Activated CD8-positive, alpha-beta T cell treated with anti-CD3 and anti-CD28 coated beads, Interleukin-2, amount 10 ng/mL, durations not matched to agents 7 days and 5 days (primary cell): ENCODE data around the gene DCN. TPM values are rescaled to one million over a fixed set of nuclear protein-coding genes. Genes with fewer than 3 reads are reported as not detected.

Source experiments
- ATAC-seq: fragments of 150-1000 bp; cut with Tn5 transposase; one replicate; pipeline ENCODE4 v1.10.0; 2021; ENCODE audit warnings: moderate library complexity
- CTCF ChIA-PET: fragments of 350-600 bp; sonication (Branson Sonifier 250); formaldehyde crosslinking; loops from one replicate; lab custom pipeline; 2021; ENCODE audit warnings: antibody characterized with exemption; lab: Charles Lee
- POLR2A ChIA-PET: fragments of 350-600 bp; sonication (Branson Sonifier 250); formaldehyde crosslinking; loops from one replicate; lab custom pipeline; 2021; ENCODE audit warnings: antibody characterized with exemption; lab: Charles Lee
- DNase-seq: peaks from one replicate; pipeline ENCODE4 v3.0.0-alpha.2; 2020
- H3K27ac Mint-ChIP-seq: one replicate; pipeline ENCODE4 v1.8.0; 2021; ENCODE audit warnings: mild to moderate bottlenecking, mixed read lengths
- H3K27me3 Mint-ChIP-seq: one replicate; pipeline ENCODE4 v1.8.0; 2021; ENCODE audit warnings: low read depth, mixed read lengths
- H3K36me3 Mint-ChIP-seq: one replicate; pipeline ENCODE4 v1.8.0; 2021; ENCODE audit warnings: low read depth, mixed read lengths
- H3K4me1 Mint-ChIP-seq: one replicate; pipeline ENCODE4 v1.8.0; 2021; ENCODE audit warnings: low read depth, mixed read lengths
- H3K4me3 Mint-ChIP-seq: one replicate; pipeline ENCODE4 v1.8.0; 2021; ENCODE audit warnings: mild to moderate bottlenecking, mixed read lengths
- H3K9me3 Mint-ChIP-seq: one replicate; pipeline ENCODE4 v1.8.0; 2022; ENCODE audit warnings: mixed read lengths; ENCODE audit not compliant: insufficient read depth
- total RNA-seq, 2 experiments: library from RNA; stranded (reverse); gene quantifications; one replicate each; pipeline ENCODE4 v1.2.3, GENCODE V29; 2021

Gene DCN
- total RNA-seq, 2 experiments from 2014 or later = not detected

DNA sequence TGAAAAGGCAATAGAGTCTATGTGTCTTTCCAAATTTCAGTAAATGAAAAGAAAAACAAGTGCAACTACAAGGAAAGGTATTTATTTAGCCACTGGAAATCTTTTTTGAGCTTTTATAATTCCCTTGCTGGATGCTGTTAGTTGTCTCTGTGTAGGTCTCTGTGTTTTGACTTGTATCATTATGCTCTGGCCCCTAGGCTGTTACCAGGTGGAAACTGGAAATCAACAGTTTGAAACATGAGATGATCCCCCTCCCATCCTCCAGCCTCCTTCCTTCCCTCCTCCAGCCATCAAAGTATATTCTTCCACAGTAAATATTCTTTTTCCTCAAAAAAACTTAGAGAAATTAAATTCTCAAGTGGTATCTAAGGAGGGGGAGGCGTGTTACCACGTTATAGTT is 934 bp upstream of the DCN start:
- ChIA-PET CTCF (no interaction called here), POLR2A (no interaction called here)
- Mint-ChIP-seq H3K4me3 (no peak overlapping the region), H3K36me3 (no peaks in the 10 kb centered on the region), H3K4me1 (no peaks in the 10 kb centered on the region), H3K27me3 (no peaks in the 10 kb centered on the region), H3K27ac (no peak overlapping the region), H3K9me3 (no peaks in the 10 kb centered on the region)
- ATAC-seq (no peak), DNase-seq (no peak)

DNA sequence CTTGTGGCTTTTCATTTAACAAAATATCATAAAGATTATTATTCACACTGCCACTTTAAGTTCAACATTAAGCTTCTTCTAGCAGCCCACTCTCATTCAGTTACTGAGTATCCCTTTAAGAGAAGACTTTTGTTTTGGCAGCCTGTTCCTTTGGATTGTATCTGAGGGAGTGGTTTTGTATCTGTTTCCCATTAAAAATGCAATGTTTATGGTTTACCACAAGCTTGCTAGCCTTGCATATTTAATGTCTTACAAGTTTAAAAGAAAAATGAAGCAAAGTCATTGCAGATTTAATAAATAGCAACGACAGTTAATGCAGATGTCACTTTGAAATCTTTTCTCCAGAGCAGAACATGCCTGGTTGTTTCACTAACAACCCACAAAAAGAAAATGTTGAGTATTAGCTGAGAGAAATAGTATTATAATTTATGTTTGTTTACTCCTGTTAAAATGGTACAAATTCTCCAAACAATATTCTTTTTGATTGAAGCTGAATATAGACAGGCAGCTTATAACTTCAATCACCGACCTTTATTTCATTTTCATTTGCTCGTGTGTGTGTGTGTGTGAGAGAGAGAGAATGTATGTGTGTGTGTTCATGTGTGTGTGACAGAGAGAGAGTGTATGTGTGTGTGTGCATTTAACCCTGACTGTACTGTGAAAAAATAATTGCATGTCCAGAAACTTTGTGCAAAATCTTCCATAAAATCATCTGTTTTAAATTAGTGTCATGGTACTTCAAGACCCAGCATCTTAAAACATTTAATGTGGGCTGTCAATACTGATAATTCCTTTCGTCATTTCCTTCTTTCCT is 1.8 kb downstream of the DCN start:
- CTCF ChIA-PET = no interaction called here
- ATAC-seq (no peak), DNase-seq (no peak)
- Mint-ChIP-seq H3K36me3 (no peaks in the 10 kb centered on the region), H3K4me3 (no peak overlapping the region), H3K9me3 (no peaks in the 10 kb centered on the region), H3K27me3 (no peaks in the 10 kb centered on the region), H3K4me1 (no peaks in the 10 kb centered on the region), H3K27ac (no peak overlapping the region)
- POLR2A ChIA-PET = no interaction called here

- Mint-ChIP-seq H3K4me3 (no peak overlapping the region), H3K36me3 (no peaks in the 10 kb centered on the region), H3K27me3 (no peaks in the 10 kb centered on the region), H3K9me3 (no peaks in the 10 kb centered on the region), H3K27ac (no peak overlapping the region), H3K4me1 (no peaks in the 10 kb centered on the region)
- no peak for DNase-seq
- CTCF ChIA-PET = no interaction called here
- no peak for ATAC-seq
- POLR2A ChIA-PET = no interaction called here
These were observed 2.6 kb downstream of the DCN start for GRCh38 chr12:91179966-91180561.

- no peaks in the 10 kb centered on the region for H3K36me3 Mint-ChIP-seq
- ChIA-PET POLR2A (no interaction called here), CTCF (no interaction called here)
- ATAC-seq (no peak), DNase-seq (no peak)
- H3K27me3 Mint-ChIP-seq = no peaks in the 10 kb centered on the region
- no peak overlapping the region for H3K4me3 Mint-ChIP-seq
- no peaks in the 10 kb centered on the region for H3K4me1 Mint-ChIP-seq
- H3K27ac Mint-ChIP-seq = no peak overlapping the region
- no peaks in the 10 kb centered on the region for H3K9me3 Mint-ChIP-seq
These were observed 3.3 kb downstream of the DCN start for GRCh38 chr12:91179315-91179714.

DNA sequence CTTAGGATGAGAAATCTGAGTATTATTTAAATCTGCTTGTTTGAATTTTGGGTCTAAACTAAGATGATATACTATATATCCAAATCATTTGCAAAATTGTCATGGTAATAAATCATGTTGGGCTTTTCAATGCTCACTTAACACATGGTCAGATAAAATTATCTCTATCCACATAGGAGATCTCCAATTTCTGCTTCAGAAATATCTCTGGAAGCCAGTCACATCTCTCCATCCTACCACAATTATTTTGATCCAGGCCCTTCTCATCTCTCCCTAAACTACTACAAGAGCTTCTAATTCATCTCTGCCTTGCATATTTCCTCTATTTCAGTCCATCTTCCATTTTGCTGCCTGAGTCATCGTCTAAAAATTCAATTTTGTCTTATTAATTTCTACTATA is 3.8 kb downstream of the DCN start:
- DNase-seq = no peak
- H3K27ac Mint-ChIP-seq = no peak overlapping the region
- no peak for ATAC-seq
- H3K27me3 Mint-ChIP-seq = no peaks in the 10 kb centered on the region
- POLR2A ChIA-PET = no interaction called here
- H3K9me3 Mint-ChIP-seq = no peaks in the 10 kb centered on the region
- H3K36me3 Mint-ChIP-seq = no peaks in the 10 kb centered on the region
- no peak overlapping the region for H3K4me3 Mint-ChIP-seq
- H3K4me1 Mint-ChIP-seq = no peaks in the 10 kb centered on the region
- CTCF ChIA-PET = no interaction called here

DNA sequence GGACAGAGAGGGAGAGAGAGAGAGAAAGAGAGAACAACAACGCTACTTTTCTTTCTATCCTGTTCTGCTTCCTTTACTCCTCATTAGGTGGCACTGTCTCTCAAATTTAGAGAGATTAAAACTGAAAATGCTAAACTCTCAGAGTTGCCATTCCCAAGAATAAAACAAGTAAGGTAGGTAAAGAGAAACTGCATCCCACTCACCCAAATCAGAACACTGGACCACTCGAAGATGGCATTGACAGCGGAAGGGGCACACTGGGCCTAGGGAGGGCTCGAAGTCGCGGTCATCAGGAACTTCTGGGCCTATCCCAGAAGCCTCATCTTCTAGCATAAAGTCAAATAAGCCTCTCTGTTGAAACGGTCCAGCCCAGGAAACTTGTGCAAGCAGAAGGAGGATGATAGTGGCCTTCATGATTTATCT is 4.5 kb downstream of the DCN start:
- POLR2A ChIA-PET = no interaction called here
- no peaks in the 10 kb centered on the region for H3K4me1 Mint-ChIP-seq
- H3K4me3 Mint-ChIP-seq = no peak overlapping the region
- H3K36me3 Mint-ChIP-seq = no peaks in the 10 kb centered on the region
- ATAC-seq = no peak
- DNase-seq = no peak
- H3K27ac Mint-ChIP-seq = no peak overlapping the region
- no peaks in the 10 kb centered on the region for H3K27me3 Mint-ChIP-seq
- CTCF ChIA-PET = interaction anchor here (1.0 kb wide), 1 partner anchor 68 kb away, joined by 3 read pairs; no protein-coding TSS in a partner anchor
- no peaks in the 10 kb centered on the region for H3K9me3 Mint-ChIP-seq

- H3K36me3 Mint-ChIP-seq = no peaks in the 10 kb centered on the region
- CTCF ChIA-PET = interaction anchor here (1.0 to 1.4 kb wide), 2 partner anchors 67 to 69 kb away, joined by 3 to 5 read pairs; no protein-coding TSS in a partner anchor
- no peaks in the 10 kb centered on the region for H3K4me1 Mint-ChIP-seq
- no peak overlapping the region for H3K27ac Mint-ChIP-seq
- no peaks in the 10 kb centered on the region for H3K9me3 Mint-ChIP-seq
- ATAC-seq (no peak), DNase-seq (no peak)
- H3K27me3 Mint-ChIP-seq = no peaks in the 10 kb centered on the region
- no peak overlapping the region for H3K4me3 Mint-ChIP-seq
- POLR2A ChIA-PET = no interaction called here
These were observed 5.2 kb downstream of the DCN start for GRCh38 chr12:91177381-91177780.

DNA sequence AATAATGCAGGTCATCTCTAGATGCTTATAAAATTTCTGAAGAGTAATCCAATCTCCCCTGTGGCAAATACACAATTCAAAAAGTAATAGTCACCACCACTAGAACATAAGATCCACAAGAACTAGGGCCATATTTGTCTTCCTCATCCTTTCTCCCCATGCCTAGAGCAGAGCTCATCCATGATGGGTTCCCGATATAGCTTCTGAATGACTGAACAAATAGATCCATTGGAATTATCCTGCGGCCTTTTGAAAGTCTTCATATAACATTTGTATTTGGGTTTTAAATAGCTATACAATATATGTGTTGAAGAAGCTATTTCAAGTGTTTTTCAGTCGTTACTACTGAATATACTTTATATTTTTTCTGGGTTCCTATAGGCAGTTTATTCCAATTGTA is 5.7 kb downstream of the DCN start:
- Mint-ChIP-seq H3K9me3 (no peaks in the 10 kb centered on the region), H3K27me3 (no peaks in the 10 kb centered on the region), H3K4me1 (no peaks in the 10 kb centered on the region), H3K27ac (no peak overlapping the region), H3K36me3 (no peaks in the 10 kb centered on the region), H3K4me3 (no peak overlapping the region)
- CTCF ChIA-PET = interaction anchor here (1.0 to 1.4 kb wide), 2 partner anchors 67 to 68 kb away, joined by 3 to 5 read pairs; no protein-coding TSS in a partner anchor
- POLR2A ChIA-PET = no interaction called here
- ATAC-seq = no peak
- no peak for DNase-seq

- Mint-ChIP-seq H3K36me3 (no peaks in the 10 kb centered on the region), H3K4me3 (no peak overlapping the region), H3K27me3 (no peaks in the 10 kb centered on the region), H3K9me3 (no peaks in the 10 kb centered on the region), H3K4me1 (no peaks in the 10 kb centered on the region), H3K27ac (no peak overlapping the region)
- ATAC-seq (no peak), DNase-seq (no peak)
- ChIA-PET CTCF (interaction anchor here (1.4 kb wide), 1 partner anchor 68 kb away, joined by 5 read pairs; no protein-coding TSS in a partner anchor), POLR2A (no interaction called here)
These were observed 6.3 kb downstream of the DCN start for GRCh38 chr12:91176358-91176757.

GRCh38 chr12:91173124-91173523 is 9.5 kb downstream of the DCN start:
- H3K4me3 Mint-ChIP-seq = no peak overlapping the region
- no peaks in the 10 kb centered on the region for H3K4me1 Mint-ChIP-seq
- H3K36me3 Mint-ChIP-seq = no peaks in the 10 kb centered on the region
- DNase-seq (no peak), ATAC-seq (no peak)
- H3K27me3 Mint-ChIP-seq = no peaks in the 10 kb centered on the region
- no peak overlapping the region for H3K27ac Mint-ChIP-seq
- no peaks in the 10 kb centered on the region for H3K9me3 Mint-ChIP-seq
- ChIA-PET CTCF (no interaction called here), POLR2A (no interaction called here)

GRCh38 chr12:91172096-91172495 is 10.5 kb downstream of the DCN start:
- no peaks in the 10 kb centered on the region for H3K27me3 Mint-ChIP-seq
- ChIA-PET POLR2A (no interaction called here), CTCF (no interaction called here)
- H3K27ac Mint-ChIP-seq = no peak overlapping the region
- ATAC-seq (no peak), DNase-seq (no peak)
- H3K4me1 Mint-ChIP-seq = no peaks in the 10 kb centered on the region
- H3K4me3 Mint-ChIP-seq = no peak overlapping the region
- H3K9me3 Mint-ChIP-seq = no peaks in the 10 kb centered on the region
- no peaks in the 10 kb centered on the region for H3K36me3 Mint-ChIP-seq

DNA sequence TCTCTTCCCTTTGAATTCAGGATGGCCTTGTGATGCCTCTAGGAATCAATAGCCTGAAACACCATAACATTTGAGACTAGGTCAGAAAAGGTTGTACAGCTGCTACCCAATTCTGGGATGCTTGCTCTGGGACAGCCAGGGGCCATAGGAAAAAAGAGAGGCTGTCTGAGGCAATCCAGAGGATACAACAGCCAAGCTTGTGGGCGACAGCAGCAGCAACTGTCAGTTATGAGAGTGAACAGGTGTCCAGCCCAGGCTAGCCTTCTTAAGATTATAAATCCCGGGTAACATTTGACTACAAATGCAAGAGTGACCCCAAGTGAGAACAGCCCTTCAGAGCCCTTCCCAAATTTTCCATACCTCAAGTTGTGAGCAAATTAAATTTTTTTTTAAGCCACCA is 11.1 kb downstream of the DCN start:
- DNase-seq (no peak), ATAC-seq (no peak)
- Mint-ChIP-seq H3K4me3 (no peak overlapping the region), H3K4me1 (no peaks in the 10 kb centered on the region), H3K27me3 (no peaks in the 10 kb centered on the region), H3K27ac (no peak overlapping the region), H3K36me3 (no peaks in the 10 kb centered on the region), H3K9me3 (no peaks in the 10 kb centered on the region)
- ChIA-PET CTCF (no interaction called here), POLR2A (no interaction called here)
